ENCODE results near the gene GSTO2.
A peak's percentile ranks its signal among the peaks of the same experiment; 100 is the strongest.

GSTO2 gene

DNA sequence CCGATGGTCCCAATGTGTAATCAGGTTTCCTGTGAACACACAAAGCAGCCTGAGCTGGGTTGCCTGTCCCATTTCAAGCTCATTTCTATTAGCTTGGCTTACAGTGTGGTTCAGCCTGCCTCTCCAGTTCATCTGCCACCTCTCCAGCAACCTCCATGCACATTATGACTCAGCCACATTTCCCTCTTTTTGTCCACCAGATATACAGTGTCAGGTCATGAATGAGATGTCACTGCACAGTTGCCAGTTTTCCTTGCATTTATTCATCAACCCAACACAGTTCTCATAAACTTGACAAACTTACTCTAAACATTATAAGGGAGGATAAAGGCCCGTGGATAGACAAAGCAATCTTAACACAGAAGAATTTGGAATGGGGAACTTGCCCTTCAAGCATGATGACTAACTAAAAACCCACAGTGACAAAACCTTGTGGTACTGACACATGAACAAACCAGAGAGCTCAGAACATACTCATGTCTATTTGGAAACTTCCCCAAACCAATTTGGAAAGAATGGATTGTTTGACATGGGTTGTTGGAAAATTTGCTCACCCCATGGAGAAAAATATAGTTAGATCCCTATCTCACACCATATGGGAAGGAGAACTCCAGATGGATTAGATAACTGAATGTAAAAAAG lies 82.2 kb downstream of the GSTO2 start:
- Mint-ChIP-seq H3K36me3 (ENCODE audit: low read depth) (no peaks in the 10 kb centered on the region), H3K27ac (no peak overlapping the region), H3K9me3 (no peaks in the 10 kb centered on the region), H3K4me1 (peaks cover 4% of the 10 kb centered on the region), H3K4me3 (no peak overlapping the region), H3K27me3 (no peaks in the 10 kb centered on the region)
- DNase-seq = no peak
- peak; percentile 63 for ATAC-seq

DNA sequence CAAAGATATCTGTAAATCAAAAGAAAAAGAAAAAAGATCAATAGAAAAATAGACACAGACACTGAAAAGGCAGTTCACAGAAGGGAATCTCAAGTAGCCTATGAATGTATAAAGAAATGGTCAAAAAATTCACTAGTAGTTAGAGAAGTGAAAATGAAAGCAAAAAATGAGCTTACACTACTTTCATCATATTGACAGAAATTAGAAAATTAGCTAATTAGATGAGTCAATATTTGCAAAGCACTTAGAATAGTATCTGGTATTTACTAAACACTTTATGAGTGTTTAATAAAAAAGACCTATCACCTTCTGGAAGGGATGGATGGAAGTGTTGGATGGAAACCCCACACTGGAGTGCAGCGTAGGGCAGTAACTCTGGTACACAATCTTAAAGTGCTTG lies 82.9 kb downstream of the GSTO2 start:
- DNase-seq = no peak
- H3K4me1 Mint-ChIP-seq = peaks cover 2% of the 10 kb centered on the region
- no peaks in the 10 kb centered on the region for H3K36me3 Mint-ChIP-seq (ENCODE audit: low read depth)
- no peak overlapping the region for H3K27ac Mint-ChIP-seq
- H3K4me3 Mint-ChIP-seq = no peak overlapping the region
- no peaks in the 10 kb centered on the region for H3K27me3 Mint-ChIP-seq
- H3K9me3 Mint-ChIP-seq = no peaks in the 10 kb centered on the region
- no peak for ATAC-seq

DNA sequence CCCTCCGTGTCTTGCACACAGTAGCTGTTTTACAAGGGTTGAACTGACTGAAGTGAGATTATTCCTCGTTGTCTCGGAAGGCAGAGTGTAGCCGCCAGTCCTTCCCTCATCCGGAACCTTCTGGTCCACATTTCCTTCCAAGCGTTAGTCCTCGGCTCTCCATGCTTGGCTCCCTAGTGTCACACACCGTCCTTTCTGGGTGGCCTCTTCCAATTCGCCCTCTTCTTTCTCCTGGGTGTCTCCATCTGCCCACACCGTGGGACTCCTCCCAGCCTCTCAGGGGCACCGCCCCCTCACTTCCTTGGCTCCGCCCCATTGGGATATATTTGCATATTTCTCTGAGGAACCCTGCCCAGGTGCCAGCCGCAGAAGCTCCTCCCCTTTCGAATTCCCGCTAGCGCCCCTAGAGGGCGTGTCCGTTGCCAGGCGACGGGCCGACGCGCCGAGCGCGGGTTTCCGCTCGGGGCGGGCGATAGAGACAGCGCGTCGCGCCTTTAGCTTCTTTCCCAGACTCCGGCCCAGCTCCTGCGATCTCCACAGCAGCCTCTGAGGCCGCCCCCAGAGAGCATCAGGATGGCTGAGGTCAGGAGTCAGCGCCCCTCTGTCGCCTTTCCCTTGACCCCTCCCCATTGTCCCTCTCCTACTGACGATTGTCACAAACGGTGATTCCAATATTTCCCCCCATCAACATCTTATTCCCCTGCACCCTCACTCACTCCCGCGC lies 84.5 kb downstream of the GSTO2 start, which contains the start of gene CFAP58:
Gene CFAP58, plus strand, starts transcription at position 509 of the 724 bp plus-strand sequence. Its CDS starts 65 bp downstream, at position 574.
- Mint-ChIP-seq H3K36me3 (ENCODE audit: low read depth) (no peaks in the 10 kb centered on the region), H3K27ac (peak within 1 kb of the TSS; percentile 57), H3K27me3 (no peaks in the 10 kb centered on the region), H3K4me1 (peaks cover 2% of the 10 kb centered on the region), H3K9me3 (no peaks in the 10 kb centered on the region), H3K4me3 (no peak within 1 kb of the TSS)
- DNase-seq (peak; percentile 91), ATAC-seq (peak; percentile 75)
